NCI-H187 treated with DMSO at 0.1 percent for 48 hours (cell line): ENCODE results near the gene RPP25L.

ENCODE experiments used
- DNase-seq: peaks from one replicate; lab custom pipeline; 2025; lab: John Stamatoyannopoulos, UW

Gene RPP25L

DNA sequence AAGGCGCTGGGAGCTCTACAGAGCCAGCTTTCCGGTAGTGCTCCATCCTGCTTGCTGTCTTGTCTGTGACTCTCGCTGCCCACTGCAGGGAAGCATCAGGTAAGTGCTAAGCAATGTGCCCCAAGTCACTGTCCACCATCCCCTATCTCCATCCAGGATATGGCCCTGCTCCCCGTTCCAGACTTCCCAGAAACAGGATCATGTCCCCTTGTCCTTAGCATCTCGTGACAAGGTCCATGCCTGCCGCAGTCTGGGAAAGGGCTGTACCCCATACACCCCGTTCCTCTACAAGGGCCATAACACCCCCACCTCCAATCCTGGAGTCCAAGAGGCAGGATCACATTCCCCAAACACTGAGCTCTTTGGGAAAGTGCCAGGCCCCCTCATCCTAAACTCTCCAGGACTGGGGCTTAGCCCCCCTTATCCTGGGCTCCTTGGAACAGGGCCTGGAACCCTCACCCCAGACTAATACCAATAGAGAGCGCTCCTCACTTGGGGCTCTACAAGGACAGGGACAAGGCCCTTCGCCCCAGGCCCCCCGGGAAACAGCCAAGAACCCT lies 566 bp downstream of the RPP25L start:
- no peak for DNase-seq

DNA sequence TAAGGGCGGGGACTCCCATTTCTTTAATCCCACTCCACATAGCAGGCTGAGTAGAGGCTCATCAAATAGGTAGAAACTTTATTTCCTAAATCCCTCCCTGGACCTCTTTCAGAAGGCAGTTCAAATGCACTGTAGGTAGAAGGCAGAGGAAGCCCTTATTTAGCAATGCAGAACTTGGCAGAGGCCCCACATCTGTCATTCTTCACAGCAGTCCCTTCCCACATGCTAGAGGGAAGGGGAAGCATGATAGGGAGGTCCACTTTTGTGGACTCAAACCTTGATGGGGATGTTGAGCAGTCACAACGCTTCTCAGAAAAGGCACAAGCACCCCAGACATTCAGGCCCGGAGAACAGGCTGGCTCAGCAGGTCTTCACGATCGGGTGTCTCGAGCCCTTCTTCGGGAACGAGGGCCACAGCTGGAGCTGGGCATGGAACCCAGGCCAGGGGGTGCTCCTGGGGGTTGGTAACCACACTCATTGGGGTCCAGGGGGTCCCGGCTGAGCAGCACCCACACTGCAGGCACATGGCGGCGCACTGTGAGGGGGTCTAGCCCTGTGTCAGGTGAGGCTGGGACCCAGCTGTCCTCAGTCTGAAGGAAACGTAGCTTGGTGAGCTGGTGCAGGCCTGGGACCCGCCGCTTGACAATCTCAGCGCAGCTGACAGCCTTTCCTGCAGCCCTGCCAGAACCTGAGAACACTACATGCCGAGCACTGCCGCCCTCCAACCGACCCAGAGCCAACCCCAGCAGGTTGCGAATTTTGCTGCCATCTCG lies 1.3 kb downstream of the RPP25L start:
- no peak for DNase-seq

DNA sequence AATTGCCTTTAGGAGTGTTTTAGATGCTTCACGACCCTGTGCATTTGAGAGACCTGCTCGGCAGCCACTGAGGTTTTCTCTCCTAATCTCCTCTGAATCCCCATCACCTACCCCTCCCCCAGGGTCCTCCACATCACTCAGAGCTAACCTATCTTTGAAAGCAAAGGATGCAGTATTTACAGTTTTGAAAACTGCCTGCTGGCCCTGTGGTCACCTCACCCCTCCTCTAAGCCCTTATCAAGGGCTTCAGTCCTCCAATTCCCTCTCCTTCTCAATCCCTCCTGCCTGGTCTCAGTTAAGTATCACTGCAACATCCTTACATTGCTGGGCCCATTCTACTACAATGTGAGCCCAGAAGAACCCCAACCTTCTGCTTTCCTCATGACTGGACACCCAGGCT lies 4.6 kb downstream of the RPP25L start:
- no peak for DNase-seq

DNA sequence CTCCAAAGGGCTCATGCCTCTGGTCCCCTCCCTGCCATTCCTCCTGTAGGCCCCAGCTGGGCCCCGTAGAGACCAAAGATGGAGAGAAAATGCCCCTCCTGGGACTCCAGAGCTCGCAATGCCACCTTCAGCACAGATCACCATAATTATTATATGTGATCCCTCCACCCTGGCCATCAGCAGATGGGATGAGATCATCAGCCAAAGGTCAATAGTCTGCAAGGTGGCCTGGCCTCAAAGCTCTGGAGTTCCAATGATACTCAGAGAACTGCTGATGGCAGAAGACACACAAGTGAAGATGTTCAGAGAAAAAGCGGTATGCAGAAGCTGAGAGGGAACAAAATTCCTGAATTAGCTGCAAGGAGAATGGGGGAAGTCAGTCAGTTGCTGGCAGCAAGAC lies 5.0 kb downstream of the RPP25L start:
- no peak for DNase-seq

DNA sequence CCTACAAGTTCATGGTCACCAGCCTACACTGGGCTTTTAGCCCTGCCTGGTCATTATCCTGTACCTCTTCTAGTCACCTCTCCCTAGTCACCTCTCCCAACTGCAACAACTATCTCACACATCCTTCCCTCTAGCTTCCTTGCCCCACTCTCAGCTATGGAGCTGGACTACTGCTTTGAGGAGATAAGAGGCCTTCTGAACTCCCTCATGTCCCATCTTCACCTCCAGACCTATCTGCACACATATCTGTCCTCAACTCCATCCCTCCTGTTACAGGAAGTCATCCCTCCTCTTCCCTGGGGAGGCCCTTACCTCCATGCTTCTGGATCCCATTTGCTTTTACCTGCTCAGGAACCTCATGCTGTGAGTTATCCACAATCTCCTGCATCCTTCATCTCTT lies 5.7 kb downstream of the RPP25L start:
- no peak for DNase-seq

DNA sequence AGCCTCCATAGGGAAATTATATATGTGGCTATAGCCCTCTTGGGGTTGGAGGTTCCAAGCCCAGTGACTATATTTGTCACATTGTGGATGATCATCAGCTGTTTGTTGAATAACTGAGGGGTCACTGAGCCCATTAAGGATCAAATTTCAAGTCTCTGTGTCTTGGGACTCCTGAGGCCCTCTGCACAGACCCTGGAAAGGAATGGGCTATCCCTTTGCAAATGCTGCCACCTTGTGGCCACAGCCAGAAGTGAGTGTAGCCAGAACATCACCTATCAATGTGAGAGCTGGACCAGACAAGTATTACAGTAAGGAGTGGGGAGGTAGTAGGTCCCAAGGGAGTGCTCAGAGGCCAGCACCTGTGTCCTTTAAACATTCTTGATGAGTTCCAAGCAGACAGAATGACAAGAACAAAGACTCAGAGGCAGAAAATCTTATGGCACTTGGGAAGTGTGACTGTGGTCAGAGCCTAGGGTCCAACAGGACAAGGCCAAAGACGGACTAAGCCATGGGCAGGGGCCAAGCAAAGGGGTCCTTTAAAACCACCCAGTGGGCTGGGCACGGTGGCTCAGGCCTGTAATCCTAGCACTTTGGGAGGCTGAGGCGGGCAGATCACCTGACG lies 8.2 kb downstream of the RPP25L start:
- DNase-seq: no peak

DNA sequence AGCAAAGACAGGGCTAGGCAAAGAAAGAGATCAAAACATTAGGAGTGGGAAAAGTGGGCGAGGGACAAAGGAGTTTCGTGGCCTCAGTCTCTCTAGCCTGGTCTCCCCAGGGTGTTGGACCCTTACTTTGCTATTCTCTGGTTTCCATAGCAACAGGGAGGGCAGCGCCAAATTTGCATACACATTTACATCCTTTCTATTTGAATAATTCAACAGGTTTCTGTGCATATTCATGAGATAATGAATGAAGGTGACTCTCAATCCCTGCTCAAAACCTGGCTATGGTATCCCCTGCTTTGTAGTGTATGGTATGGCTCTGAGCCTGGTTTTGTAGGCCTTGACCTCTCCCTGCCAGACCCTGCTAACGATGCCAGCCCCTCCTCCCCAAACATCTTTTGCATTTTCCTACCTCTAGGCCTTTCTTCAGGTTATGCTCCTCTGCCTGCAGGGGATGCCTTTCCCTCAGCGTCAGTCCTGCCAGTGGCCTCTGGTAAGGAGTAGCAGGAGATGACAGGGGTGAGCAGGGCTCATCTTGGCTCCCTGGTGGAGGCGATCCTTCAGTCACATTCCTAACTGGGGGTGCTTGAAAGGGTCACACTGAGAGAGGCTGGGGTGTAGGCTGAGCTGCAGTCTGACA lies 9.8 kb downstream of the RPP25L start:
- DNase-seq: no peak

DNA sequence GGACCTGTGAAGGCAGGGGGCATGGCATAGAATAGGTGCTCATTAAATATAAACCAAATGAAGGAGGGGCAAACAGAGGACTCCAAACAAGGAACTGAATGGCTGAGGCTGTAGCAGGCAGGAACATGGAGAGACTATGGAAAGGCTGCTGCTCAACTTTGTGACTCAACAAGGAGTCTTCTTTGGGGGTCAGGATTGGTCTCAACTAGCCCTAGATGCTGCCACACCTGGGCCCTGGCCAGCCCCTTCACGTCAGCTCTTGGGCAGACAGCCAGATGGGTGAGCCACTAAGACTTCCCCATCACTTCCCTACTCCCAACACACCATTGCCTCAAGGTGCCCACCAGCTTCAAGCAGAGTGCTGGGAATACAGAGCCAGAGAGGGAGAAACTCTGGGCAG lies 11.0 kb downstream of the RPP25L start:
- DNase-seq: no peak

DNA sequence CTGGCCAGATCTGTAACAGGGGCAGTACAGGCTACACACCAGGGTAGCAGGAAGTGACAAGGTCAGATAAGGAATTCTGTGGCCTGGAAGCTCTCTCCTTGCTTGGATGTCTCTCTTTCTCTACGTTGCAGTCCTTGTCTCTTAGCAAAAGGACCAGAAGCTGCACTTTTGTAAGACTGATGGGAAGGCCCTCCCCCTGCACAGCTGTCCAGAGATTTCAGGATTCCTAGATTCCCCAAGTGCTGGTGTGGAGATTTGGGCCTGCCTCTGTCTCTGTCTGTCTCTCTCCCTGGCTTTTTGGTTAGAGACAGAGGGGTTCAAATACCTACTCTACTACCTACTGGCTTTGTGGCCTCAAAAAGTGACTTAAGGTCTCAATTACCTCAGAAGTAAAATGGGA lies 12.4 kb downstream of the RPP25L start:
- no peak for DNase-seq

DNA sequence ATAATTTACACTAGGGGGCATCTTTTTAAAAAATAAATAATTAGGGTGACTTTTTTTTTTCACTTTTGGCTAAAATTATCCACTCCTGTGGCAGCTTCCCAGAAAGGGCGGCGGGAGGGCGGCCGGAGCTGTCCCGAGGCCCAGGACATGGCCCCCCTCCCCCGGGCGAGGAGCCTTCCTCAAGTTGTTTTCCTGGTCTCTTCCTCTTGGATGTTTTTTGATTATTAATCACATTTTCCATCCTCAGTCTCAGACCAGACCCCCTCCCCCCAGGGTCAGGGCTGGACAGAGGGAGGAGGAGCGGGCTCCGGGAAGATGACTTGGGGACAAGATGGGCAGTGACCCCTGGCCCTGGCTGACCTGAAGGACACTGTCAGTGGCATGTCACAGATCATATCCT lies 17.7 kb downstream of the RPP25L start:
- no peak for DNase-seq

DNA sequence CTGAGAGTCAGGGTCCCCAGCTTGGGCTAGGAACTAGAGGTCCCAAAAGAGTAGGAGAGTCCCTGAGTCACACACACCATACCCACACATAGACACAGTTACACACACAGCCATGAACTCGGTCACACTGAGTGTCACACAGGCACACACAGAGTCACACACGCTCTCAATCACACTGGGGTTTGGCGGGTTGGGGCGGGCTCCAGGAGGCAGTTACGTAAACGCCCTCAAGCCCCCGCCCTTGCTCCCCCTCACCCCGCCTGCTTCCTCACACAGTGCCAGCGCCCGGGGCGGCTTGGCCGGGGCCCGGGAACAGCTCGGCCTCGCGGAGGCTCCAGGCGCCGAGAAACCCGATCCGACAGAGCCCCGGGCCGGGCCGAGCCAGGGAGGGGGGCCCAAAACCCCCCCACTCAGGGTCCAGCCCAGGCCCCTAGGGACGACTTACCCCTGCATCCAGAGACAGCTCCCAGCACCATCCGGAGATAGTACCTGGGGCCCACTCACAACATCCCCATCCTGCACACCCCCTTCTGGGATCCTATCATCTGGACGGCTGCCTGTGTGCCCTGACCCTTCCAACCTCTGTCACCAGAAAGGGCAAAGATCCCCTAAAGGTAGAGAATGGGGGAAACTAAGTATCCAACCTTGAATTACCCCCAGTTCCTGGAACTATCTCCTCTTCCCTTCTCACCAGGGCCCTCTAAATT lies 18.8 kb downstream of the RPP25L start:
- no peak for DNase-seq

DNA sequence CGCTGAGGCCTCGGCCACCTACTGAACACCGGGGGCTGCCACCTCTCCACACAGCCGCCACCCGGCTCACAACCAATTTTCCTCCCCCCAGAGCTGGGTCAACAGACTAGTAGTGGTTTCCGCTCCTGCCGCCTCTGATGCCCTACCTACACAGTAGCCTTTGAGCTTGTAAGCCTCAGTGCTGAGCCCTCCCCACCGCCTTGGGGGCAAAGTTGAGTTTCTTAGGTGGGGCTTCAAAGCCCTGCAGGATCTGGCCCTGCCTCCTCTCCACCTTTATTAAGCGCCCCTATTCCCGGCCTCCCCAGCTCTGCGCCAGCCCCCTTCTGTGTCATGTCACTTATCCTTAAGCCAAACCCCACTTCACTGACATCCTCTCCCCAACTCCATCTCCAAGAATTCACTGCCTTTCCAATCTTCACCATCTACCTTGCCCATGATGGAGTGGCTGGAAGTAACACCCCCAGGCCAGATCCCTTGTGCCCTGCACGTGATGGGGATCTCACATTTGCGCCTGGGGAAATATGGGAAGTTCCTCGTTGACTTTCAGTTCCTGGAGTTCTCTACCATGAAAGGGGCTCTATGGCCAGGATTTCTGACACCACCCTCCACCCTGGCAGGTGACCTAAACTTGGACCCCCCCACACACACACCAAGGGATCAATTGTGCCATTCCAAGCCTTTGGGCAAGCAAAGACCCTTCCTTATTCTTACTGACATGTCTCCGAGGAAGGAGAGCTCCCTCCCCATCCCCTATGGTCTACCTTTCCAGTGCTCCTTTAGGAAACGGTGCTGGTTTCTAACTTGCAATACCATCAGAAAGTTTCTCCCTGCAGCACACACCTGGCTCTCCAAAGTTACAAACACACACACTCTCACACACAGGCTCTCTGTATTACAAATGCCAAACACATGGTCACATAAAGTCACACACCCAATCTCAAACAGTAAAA lies 19.7 kb downstream of the RPP25L start:
- DNase-seq: no peak

DNA sequence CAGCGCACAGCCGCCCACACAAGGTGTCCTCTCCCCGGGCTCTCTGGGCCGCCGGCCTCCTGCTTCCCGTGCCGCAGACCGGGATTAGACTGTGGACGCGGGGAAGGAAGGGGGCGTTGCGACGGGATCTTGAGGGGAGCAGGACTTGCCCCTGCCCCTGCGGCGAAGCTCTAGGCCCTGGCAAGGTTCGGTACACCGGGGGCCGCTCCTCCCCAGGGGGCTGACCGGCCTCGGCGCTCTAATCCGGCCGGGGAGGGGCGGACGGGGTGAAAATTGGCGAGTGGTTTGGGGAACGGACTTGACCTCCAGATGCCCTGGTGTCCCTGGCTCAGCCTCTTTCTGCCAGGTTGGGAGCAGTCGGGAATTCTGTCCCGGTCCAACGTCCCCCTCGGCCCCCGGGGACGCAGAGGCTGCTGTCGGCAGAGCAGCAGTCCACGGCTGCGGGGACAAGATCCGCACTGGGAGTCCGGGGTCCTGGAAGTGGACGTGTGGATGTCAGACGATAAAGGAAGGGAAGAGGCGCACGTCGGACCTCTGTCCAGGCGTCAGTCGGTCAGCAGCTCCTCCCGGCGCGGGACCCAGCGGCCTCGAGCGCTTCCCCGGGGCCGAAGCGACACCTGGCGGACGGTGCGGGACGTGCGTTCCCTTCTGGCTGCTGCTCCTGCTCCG lies 20.5 kb downstream of the RPP25L start:
- no peak for DNase-seq

DNA sequence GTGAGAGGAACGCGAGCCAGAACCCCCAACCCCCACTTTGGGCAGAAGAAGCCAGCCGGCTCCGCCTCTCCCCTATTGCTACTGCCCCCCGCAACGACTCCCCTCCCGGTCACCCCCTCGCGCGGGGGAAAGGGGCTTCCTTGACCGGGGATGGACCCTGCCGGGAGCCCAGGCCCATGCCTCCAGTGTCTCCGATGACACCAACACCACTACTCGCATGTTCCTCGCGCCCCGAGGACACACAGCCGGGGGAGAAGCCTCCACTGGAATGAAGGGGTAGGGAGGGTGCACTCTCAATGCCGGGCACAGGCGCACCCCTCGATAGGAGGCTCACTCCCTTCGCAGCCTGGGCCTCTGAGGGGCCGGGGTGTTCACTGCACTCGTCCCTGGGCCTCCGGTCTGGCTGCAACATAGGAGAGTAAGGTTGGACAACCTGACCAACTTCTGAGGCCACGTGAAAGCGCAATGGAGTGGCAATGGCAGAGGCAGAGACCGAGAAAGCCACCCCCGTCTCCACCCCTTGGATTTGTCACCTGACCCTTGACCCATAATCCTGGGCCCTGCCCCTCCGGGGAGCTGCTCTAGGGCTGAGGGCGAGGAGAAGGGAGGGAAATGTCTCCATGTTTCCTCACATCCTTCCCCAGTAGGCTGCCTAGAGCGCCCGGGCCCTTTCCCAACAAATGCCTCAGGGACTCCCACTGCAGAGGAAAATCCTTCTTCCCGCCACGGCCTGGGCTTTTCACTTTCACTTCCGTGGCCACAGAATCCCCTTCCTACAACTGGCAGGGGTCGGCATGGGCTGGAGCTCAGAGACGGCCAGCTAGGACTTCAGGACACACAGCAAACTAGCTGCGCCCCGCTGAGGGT lies 21.3 kb downstream of the RPP25L start:
- no peak for DNase-seq

DNA sequence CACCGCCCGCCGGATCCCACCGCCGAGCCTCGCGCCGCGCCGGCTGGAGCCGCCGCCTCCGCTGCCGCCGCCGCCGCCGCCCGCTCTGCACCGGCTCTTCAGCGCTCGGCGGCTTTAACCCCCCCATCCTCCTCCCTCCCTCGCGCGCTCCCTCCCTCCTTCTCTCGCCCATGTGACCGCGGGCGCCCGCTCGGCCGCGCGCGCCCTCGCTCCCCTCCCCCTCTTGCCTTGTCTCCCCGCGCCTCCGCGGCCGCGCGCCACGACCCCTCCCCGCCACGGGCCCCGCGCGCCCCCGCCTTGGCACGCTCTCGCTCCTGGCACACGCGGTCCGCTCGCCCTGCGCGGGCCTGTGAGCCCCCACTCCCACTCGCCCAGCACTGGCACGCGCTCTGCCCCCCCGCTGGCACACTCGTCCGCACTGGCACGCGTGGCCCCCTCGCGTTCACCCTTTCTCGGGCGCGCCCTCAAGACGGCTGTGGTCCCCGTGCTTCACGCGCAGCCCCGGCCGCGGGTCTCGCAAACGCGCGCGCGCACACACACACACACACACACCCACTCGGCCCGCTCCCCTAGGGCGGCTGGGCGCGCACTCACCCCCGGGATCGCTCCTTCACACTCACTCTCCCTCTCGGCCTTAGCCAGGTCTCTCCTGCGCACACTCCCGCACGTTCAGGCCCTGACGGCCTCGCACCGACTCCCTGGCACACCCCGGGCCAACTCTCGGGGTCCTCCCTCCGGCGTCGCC lies 22.1 kb downstream of the RPP25L start, which contains the start of gene CNTFR:
Gene CNTFR (minus strand): TSS at position 89 of the 745 bp plus-strand sequence. CDS start 20,743 bp downstream, outside the sequence.
- no peak for DNase-seq

DNA sequence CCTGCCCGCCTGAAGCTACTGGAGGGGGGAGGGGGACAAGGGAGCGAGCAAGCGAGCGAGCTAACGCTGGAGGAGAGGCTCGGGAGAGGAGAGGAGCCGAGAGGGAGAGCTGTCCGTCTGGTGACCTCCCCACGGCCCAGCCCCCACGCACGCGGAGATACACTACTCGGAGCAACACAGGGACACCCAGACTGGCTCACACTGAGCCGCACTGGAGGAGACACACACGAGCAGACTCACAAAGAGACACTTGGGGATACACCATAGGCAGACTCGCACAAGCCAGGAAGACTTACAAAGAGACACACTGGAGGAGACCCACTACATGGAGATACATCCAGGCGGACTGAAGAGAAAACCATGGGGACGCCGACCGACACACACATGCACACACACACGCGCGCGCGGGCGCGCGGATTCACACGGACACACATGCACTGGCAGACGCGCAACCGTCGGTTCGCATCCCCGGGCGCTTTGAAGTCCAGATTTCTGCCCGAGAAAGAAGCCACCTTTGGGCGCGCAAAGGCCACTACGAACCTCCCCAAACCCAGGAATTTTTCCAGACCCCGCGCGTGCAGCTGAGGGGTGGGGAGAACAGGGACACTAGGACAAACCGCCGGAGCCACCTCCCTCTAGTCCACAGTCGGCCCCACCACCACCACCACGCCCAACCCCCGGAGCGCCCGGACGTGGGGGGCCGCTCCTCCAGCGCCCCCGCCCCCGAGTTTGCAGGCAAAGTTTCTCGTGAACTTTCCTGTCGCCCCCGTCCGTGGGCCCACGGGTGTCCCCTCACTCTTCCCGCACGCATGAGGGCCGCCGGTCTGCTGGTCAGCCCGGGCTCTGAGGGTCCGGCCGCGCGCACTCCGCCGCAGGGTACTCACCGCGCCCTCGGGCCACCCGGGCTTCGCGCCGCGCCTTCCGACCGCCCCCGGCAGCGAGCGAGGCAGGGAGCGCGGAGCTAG lies 22.9 kb downstream of the RPP25L start:
- DNase-seq: no peak

DNA sequence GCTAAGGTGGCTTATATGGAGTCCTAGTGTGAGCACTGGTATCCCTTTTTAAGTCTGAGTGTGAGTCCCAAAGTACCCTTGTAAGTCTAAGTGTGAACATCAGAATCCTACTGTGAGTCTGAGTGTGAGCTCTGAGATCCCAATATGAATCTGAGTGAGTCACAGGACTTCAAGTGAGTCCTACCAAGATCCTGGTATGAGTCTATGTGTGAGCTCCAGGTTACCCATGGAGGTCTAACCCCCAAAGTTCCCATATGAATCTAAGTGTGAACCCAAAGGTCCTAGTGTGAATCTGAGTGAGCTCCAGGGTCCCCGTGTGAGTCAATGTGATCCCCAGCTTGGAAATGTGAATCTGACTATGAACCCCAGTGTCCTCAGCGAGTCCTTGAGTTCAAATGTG lies 24.6 kb downstream of the RPP25L start:
- DNase-seq: no peak
